ENCODE measurements around the gene FNDC8. TPM values are rescaled to one million over a fixed set of nuclear protein-coding genes. Genes with fewer than 3 reads are reported as not detected.

FNDC8 gene
- total and polyA plus RNA-seq, 2 of the 8 experiments (the other 6 are each of a cell fraction or from before 2014, with no cell fraction given) = not detected

GRCh38 chr17:35094902-35095301 is 26.5 kb upstream of the FNDC8 start (continued):
- TF ChIP-seq, protein P1, sequence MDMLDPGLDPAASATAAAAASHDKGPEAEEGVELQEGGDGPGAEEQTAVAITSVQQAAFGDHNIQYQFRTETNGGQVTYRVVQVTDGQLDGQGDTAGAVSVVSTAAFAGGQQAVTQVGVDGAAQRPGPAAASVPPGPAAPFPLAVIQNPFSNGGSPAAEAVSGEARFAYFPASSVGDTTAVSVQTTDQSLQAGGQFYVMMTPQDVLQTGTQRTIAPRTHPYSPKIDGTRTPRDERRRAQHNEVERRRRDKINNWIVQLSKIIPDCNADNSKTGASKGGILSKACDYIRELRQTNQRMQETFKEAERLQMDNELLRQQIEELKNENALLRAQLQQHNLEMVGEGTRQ (IDR thresholded peaks at IDR 0.05; ENCODE audit: low read length) = no peak
- TF ChIP-seq NRF1 (IDR thresholded peaks at IDR 0.05; ENCODE audit: low read depth, low read length) = no peak
